Smooth muscle cell (in vitro differentiated cells): ENCODE results near the gene SPRED1. TPM values are rescaled to one million over a fixed set of nuclear protein-coding genes. Genes with fewer than 3 reads are reported as not detected.

Source experiments
- DNase-seq: peaks from one replicate; lab custom pipeline; 2025; ENCODE audit not compliant: unreplicated experiment; lab: John Stamatoyannopoulos, UW
- H2AFZ ChIP-seq: fragments of 200-600 bp; sonication (generic); 2 replicates; pipeline ENCODE4 v1.6.0; 2016; ENCODE audit warnings: antibody characterized with exemption, low read depth, mild to moderate bottlenecking
- H3F3A ChIP-seq: fragments of 200-600 bp; sonication (generic); 2 replicates; pipeline ENCODE4 v1.6.0; 2017; ENCODE audit warnings: antibody characterized with exemption, low read depth
- H3K27ac ChIP-seq: fragments of 200-600 bp; sonication (generic); 2 replicates; pipeline ENCODE4 v1.5.1; 2016; ENCODE audit warnings: low read depth, mild to moderate bottlenecking
- H3K27me3 ChIP-seq: fragments of 200-600 bp; sonication (generic); 2 replicates; pipeline ENCODE4 v1.6.1; 2016; ENCODE audit warnings: low read depth, mild to moderate bottlenecking
- H3K36me3 ChIP-seq: fragments of 200-600 bp; sonication (generic); 2 replicates; pipeline ENCODE4 v1.5.1; 2016; ENCODE audit warnings: low read depth
- H3K4me1 ChIP-seq: fragments of 200-600 bp; sonication (generic); 2 replicates; pipeline ENCODE4 v1.5.1; 2016; ENCODE audit warnings: low read depth
- H3K4me2 ChIP-seq: fragments of 200-600 bp; sonication (generic); 2 replicates; pipeline ENCODE4 v1.6.0; 2016; ENCODE audit warnings: mild to moderate bottlenecking
- H3K4me3 ChIP-seq: fragments of 200-600 bp; sonication (generic); 2 replicates; pipeline ENCODE4 v1.5.1; 2016; ENCODE audit warnings: mild to moderate bottlenecking
- H3K79me2 ChIP-seq: fragments of 200-600 bp; sonication (generic); 2 replicates; pipeline ENCODE4 v1.6.0; 2016; ENCODE audit warnings: low read depth, mild to moderate bottlenecking
- H3K9ac ChIP-seq: fragments of 200-600 bp; sonication (generic); 2 replicates; pipeline ENCODE4 v1.6.0; 2016; ENCODE audit warnings: low read depth
- H3K9me3 ChIP-seq: fragments of 200-600 bp; sonication (generic); replicated peaks from 2 replicates; pipeline ENCODE4 v1.5.1; 2016; ENCODE audit warnings: low read depth
- H4K20me1 ChIP-seq: fragments of 200-600 bp; sonication (generic); 2 replicates; pipeline ENCODE4 v1.6.0; 2016; ENCODE audit warnings: low read depth
- WGBS: methylation state at CpG from one replicate; pipeline ENCODE4 v1.1.7; 2016; ENCODE audit warnings: low lambda C conversion rate; 5-methylcytosine and 5-hydroxymethylcytosine counted together
- polyA plus RNA-seq: library from polyadenylated mRNA; unstranded; fragments of >200 nt; fragmentation: Nextera tagmentation; extraction: Ambion mirVana; gene quantifications from 2 replicates; pipeline ENCODE4 v1.2.1, GENCODE V29; 2016
- total RNA-seq: library from RNA; depleted of rRNA; stranded (reverse); fragments of >200 nt; gene quantifications from 2 replicates; pipeline ENCODE4 v1.2.3, GENCODE V29; 2014
- TF ChIP-seq, protein P1 (sequence below): fragments of 200-600 bp; sonication (generic); IDR thresholded peaks from 2 replicates; pipeline ENCODE4 v1.5.1; 2017; ENCODE audit warnings: borderline replicate concordance, mild to moderate bottlenecking, antibody characterized with exemption; ENCODE audit not compliant: insufficient read depth, poor library complexity, severe bottlenecking

SPRED1 gene
- total and polyA plus RNA-seq, 2 experiments from 2014 or later, result 22.2 to 53.0 TPM

DNA sequence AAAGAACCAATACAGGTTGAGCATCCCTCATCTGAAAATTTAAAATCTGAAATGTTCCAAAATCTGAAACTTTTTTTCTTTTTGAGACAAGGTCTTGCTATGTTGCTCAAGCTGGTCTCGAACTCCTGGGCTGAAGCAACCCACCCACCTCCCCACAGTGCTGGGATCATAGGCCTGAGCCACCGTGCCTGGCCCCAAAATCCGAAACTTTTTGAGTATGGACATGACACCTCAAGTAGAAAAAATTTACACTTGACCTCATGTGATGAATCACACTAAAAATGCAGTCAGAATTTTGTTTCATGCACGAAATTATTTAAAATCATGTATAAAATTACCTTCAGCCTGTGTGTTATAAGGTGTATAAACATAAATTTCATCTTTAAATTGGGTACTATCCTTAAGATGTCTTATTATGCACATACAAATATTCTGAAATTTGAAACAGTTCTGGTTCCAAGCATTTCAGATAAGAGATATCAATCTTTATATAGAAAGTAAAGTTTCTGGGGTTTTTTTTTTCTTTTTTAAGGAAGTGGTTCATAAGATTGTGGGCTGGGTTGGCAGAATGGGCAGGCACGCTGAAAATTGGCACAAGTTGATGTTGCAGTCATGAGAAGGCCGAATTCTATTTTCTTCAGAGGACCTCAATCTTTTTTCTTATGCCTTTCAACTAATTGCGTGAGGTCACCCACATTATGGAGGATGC, 72.5 kb downstream of the SPRED1 start:
- Histone ChIP-seq H3K27me3 (no peaks in the 10 kb centered on the region), H3K4me2 (no peak overlapping the region), H2AFZ (no peak overlapping the region), H3K27ac (peak overlapping the region; percentile 10), H4K20me1 (peaks cover 48% of the 10 kb centered on the region), H3K9me3 (no peaks in the 10 kb centered on the region), H3K9ac (no peak overlapping the region), H3K36me3 (peaks cover 18% of the 10 kb centered on the region), H3K79me2 (peaks cover 44% of the 10 kb centered on the region), H3K4me3 (no peak overlapping the region), H3K4me1 (no peaks in the 10 kb centered on the region), H3F3A (peaks cover 8% of the 10 kb centered on the region)
- DNase-seq, result no peak
- 98% methylated on average over 7 of the region's 7 CpGs for WGBS
- TF ChIP-seq, protein P1, sequence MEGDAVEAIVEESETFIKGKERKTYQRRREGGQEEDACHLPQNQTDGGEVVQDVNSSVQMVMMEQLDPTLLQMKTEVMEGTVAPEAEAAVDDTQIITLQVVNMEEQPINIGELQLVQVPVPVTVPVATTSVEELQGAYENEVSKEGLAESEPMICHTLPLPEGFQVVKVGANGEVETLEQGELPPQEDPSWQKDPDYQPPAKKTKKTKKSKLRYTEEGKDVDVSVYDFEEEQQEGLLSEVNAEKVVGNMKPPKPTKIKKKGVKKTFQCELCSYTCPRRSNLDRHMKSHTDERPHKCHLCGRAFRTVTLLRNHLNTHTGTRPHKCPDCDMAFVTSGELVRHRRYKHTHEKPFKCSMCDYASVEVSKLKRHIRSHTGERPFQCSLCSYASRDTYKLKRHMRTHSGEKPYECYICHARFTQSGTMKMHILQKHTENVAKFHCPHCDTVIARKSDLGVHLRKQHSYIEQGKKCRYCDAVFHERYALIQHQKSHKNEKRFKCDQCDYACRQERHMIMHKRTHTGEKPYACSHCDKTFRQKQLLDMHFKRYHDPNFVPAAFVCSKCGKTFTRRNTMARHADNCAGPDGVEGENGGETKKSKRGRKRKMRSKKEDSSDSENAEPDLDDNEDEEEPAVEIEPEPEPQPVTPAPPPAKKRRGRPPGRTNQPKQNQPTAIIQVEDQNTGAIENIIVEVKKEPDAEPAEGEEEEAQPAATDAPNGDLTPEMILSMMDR, result no peak

- H3K27ac ChIP-seq, result peak overlapping the region; percentile 10
- no peak overlapping the region for H3K4me3 ChIP-seq
- 79% methylated on average over 1 of the region's 1 CpG for WGBS
- H3K9me3 ChIP-seq, result no peaks in the 10 kb centered on the region
- H3K9ac ChIP-seq, result no peak overlapping the region
- H3K36me3 ChIP-seq, result peaks cover 18% of the 10 kb centered on the region
- no peaks in the 10 kb centered on the region for H3K27me3 ChIP-seq
- H3F3A ChIP-seq, result peaks cover 8% of the 10 kb centered on the region
- H4K20me1 ChIP-seq, result peaks cover 43% of the 10 kb centered on the region
- TF ChIP-seq, protein P1, result no peak
- peaks cover 42% of the 10 kb centered on the region for H3K79me2 ChIP-seq
- no peaks in the 10 kb centered on the region for H3K4me1 ChIP-seq
- H3K4me2 ChIP-seq, result no peak overlapping the region
- H2AFZ ChIP-seq, result no peak overlapping the region
- no peak for DNase-seq
Observed at GRCh38 chr15:38325648-38325990, 73.0 kb downstream of the SPRED1 start.

GRCh38 chr15:38332711-38333110, 80.1 kb downstream of the SPRED1 start:
- Histone ChIP-seq H3K4me2 (no peak overlapping the region), H4K20me1 (peaks cover 19% of the 10 kb centered on the region), H3K27me3 (no peaks in the 10 kb centered on the region), H3K4me3 (no peak overlapping the region), H3K36me3 (peaks cover 6% of the 10 kb centered on the region), H3K27ac (no peak overlapping the region), H3K9me3 (no peaks in the 10 kb centered on the region), H3F3A (peaks cover 7% of the 10 kb centered on the region), H3K9ac (no peak overlapping the region), H3K4me1 (peaks cover 9% of the 10 kb centered on the region), H3K79me2 (peaks cover 17% of the 10 kb centered on the region), H2AFZ (no peak overlapping the region)
- 100% methylated on average over 1 of the region's 1 CpG for WGBS
- DNase-seq, result no peak
- TF ChIP-seq, protein P1, result no peak

DNA sequence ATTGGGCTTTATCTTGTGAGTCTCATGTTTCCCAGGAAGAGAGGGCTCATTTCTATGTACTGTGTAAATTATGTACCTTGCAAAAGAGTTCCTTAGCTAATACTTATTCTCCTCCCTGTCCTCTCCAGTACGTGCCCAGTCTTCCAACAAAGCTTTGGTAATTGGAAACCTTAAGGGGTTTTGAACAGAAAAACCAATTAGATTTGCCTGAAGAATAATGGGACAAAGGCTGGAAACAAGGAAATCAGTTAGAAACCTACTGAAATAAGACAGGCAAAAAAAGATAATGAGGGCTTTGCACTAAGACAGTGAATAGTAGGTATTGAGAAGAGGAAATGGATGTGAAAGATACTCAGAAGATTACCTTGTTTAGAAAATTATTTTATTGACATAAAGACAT, 82.5 kb downstream of the SPRED1 start:
- H4K20me1 ChIP-seq, result peaks cover 16% of the 10 kb centered on the region
- peaks cover 7% of the 10 kb centered on the region for H3K36me3 ChIP-seq
- no peaks in the 10 kb centered on the region for H3K27me3 ChIP-seq
- H3K4me2 ChIP-seq, result no peak overlapping the region
- H3F3A ChIP-seq, result peaks cover 7% of the 10 kb centered on the region
- H3K27ac ChIP-seq, result no peak overlapping the region
- no peaks in the 10 kb centered on the region for H3K9me3 ChIP-seq
- TF ChIP-seq, protein P1, result no peak
- no peak overlapping the region for H3K4me3 ChIP-seq
- H3K9ac ChIP-seq, result no peak overlapping the region
- H3K4me1 ChIP-seq, result peaks cover 9% of the 10 kb centered on the region
- peaks cover 16% of the 10 kb centered on the region for H3K79me2 ChIP-seq
- 42% methylated on average over 1 of the region's 1 CpG for WGBS
- H2AFZ ChIP-seq, result no peak overlapping the region
- no peak for DNase-seq
